ENCODE measurements around the gene SQOR. TPM values are rescaled to one million over a fixed set of nuclear protein-coding genes. Genes with fewer than 3 reads are reported as not detected.

The SQOR gene
- total and polyA plus RNA-seq, 10 donors, result 21.5 to 79.6 (median 56.1) TPM

DNA sequence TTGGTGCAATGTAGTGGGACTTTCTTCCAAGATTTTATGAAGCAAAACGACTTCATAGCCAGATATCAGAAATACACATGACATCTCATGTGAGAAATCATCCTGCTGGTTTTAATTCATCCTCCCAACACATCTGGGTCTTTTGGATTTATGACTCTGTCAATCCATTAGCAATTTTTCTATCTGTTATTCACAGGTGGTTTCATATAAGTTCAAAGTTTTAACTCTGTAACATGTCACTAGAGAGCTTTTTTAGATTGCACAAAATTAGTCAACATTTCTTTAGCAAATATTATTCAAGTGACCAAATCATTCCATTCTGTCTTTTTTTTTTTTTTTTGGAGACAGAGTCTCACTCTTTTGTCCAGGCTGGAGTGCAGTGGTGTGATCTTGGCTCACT is 30.4 kb downstream of the SQOR start:
- no peak for DNase-seq
- 63 to 87% (median 73%) methylated on average over 1 of the region's 1 CpG for WGBS, 5 donors
- intact Hi-C loops (cut with DNase I; ENCODE audit: low total_unique reads), result no loop called here
- no peaks in the 10 kb centered on the region for H3K27me3 ChIP-seq (replicated peaks in 1 of 7)
- H3K9me3 ChIP-seq, result no peaks in the 10 kb centered on the region
- peaks cover 0 to 11% (median 3%) of the 10 kb centered on the region in 6 donors for H3K4me1 ChIP-seq
- TF ChIP-seq POLR2A (IDR thresholded peaks at IDR 0.05) (no peak), POLR2AphosphoS5 (IDR thresholded peaks at IDR 0.05) (no peak), CTCF (IDR thresholded peaks at IDR 0.05 in 8 of 11, conservative IDR thresholded peaks at IDR 0.05 in 3 of 11) (no peak)
- H3K27ac ChIP-seq, result no peak overlapping the region
- H3K36me3 ChIP-seq, result peaks cover 0 to 94% (median 63%) of the 10 kb centered on the region in 6 donors
- no peak overlapping the region for H3K4me3 ChIP-seq

- peaks cover 0 to 94% (median 66%) of the 10 kb centered on the region in 6 donors for H3K36me3 ChIP-seq
- H3K4me3 ChIP-seq, result no peak overlapping the region
- peaks cover 0 to under 1% (median 0%) of the 10 kb centered on the region in 6 donors for H3K4me1 ChIP-seq
- TF ChIP-seq CTCF (IDR thresholded peaks at IDR 0.05 in 8 of 11, conservative IDR thresholded peaks at IDR 0.05 in 3 of 11) (no peak), POLR2A (IDR thresholded peaks at IDR 0.05) (no peak), POLR2AphosphoS5 (IDR thresholded peaks at IDR 0.05) (no peak)
- H3K9me3 ChIP-seq, result no peaks in the 10 kb centered on the region
- DNase-seq, result no peak
- H3K27me3 ChIP-seq (replicated peaks in 1 of 7), result no peaks in the 10 kb centered on the region
- H3K27ac ChIP-seq, result no peak overlapping the region
- 90 to 100% (median 96%) methylated on average over 1 of the region's 1 CpG for WGBS, 5 donors
- intact Hi-C loops (cut with DNase I; ENCODE audit: low total_unique reads), result no loop called here
Measured at GRCh38 chr15:45666119-45666875, 31.5 kb downstream of the SQOR start.

- TF ChIP-seq CTCF (IDR thresholded peaks at IDR 0.05 in 8 of 11, conservative IDR thresholded peaks at IDR 0.05 in 3 of 11) (no peak), POLR2A (IDR thresholded peaks at IDR 0.05) (no peak), POLR2AphosphoS5 (IDR thresholded peaks at IDR 0.05) (no peak)
- Histone ChIP-seq H3K36me3 (peaks cover 0 to 94% (median 66%) of the 10 kb centered on the region in 6 donors), H3K4me3 (no peak overlapping the region), H3K27me3 (replicated peaks in 1 of 7) (no peaks in the 10 kb centered on the region), H3K4me1 (no peaks in the 10 kb centered on the region), H3K9me3 (no peaks in the 10 kb centered on the region), H3K27ac (no peak overlapping the region)
- 72 to 84% (median 81%) methylated on average over 2 of the region's 2 CpGs for whole genome bisulfite sequencing, 5 donors
- intact Hi-C loops (cut with DNase I; ENCODE audit: low total_unique reads), result no loop called here
- no peak for DNase-seq
Measured at GRCh38 chr15:45667002-45667401, 32.2 kb downstream of the SQOR start.

GRCh38 chr15:45668386-45668785 is 33.6 kb downstream of the SQOR start:
- intact Hi-C loops (cut with DNase I; ENCODE audit: low total_unique reads), result no loop called here

More at GRCh38 chr15:45668386-45668785, 33.6 kb downstream of the SQOR start:
- peaks cover 0 to 94% (median 65%) of the 10 kb centered on the region in 6 donors for H3K36me3 ChIP-seq
- H3K4me1 ChIP-seq, result no peaks in the 10 kb centered on the region
- no peak overlapping the region for H3K4me3 ChIP-seq
- H3K27ac ChIP-seq, result no peak overlapping the region
- no peaks in the 10 kb centered on the region for H3K9me3 ChIP-seq
- no peak for TF ChIP-seq POLR2AphosphoS5 (IDR thresholded peaks at IDR 0.05)
- TF ChIP-seq CTCF (IDR thresholded peaks at IDR 0.05 in 8 of 11, conservative IDR thresholded peaks at IDR 0.05 in 3 of 11), result no peak
- TF ChIP-seq POLR2A (IDR thresholded peaks at IDR 0.05), result no peak
- 77 to 95% (median 91%) methylated on average over 6 of the region's 6 CpGs for WGBS, 5 donors
- no peak for DNase-seq
- H3K27me3 ChIP-seq (replicated peaks in 1 of 7), result no peaks in the 10 kb centered on the region

Measured in spleen (tissue), 11 donors.